ENCODE measurements around the gene NT5DC3.

Gene NT5DC3

DNA sequence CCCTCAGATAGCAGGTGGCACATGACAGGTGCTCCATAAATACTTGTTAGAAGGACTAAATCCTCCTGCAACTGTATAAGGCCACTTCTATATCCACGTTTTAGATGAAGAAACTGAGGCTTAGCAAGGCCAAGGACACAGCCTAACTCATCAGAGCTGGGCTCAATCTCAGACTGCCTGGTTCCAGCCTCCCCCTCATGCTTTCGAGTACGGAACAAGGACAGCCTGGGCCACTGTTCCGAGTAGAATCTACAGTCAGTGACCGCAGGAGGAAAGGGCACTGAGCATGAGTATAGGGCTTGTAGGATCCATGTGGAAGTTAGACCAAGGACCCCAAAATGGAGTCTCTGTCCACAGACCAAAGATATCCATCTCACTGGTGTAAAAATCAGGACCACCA lies 84.6 kb downstream of the NT5DC3 start:
- no peaks in the 10 kb centered on the region for H3K79me2 ChIP-seq (ENCODE audit: insufficient read depth, low read length)
- H3K9me3 ChIP-seq (ENCODE audit: insufficient read depth, low read depth, low read length), result no peaks in the 10 kb centered on the region
- TF ChIP-seq, protein P1, sequence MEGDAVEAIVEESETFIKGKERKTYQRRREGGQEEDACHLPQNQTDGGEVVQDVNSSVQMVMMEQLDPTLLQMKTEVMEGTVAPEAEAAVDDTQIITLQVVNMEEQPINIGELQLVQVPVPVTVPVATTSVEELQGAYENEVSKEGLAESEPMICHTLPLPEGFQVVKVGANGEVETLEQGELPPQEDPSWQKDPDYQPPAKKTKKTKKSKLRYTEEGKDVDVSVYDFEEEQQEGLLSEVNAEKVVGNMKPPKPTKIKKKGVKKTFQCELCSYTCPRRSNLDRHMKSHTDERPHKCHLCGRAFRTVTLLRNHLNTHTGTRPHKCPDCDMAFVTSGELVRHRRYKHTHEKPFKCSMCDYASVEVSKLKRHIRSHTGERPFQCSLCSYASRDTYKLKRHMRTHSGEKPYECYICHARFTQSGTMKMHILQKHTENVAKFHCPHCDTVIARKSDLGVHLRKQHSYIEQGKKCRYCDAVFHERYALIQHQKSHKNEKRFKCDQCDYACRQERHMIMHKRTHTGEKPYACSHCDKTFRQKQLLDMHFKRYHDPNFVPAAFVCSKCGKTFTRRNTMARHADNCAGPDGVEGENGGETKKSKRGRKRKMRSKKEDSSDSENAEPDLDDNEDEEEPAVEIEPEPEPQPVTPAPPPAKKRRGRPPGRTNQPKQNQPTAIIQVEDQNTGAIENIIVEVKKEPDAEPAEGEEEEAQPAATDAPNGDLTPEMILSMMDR (conservative IDR thresholded peaks at IDR 0.05; ENCODE audit: low read length), result no peak
- TF ChIP-seq EZH2phosphoT487 (IDR thresholded peaks at IDR 0.05; ENCODE audit: borderline replicate concordance), result no peak
- no peaks in the 10 kb centered on the region for H4K20me1 ChIP-seq (ENCODE audit: insufficient read depth, low read length, poor library complexity, severe bottlenecking)
- no peak overlapping the region for H3K4me2 ChIP-seq (ENCODE audit: low read depth, low read length, poor library complexity, severe bottlenecking)
- H3K27me3 ChIP-seq (ENCODE audit: insufficient read depth, low read length, poor library complexity, severe bottlenecking), result no peaks in the 10 kb centered on the region
- H3F3A ChIP-seq (ENCODE audit: low read depth), result no peaks in the 10 kb centered on the region
- no peak overlapping the region for H2AFZ ChIP-seq (ENCODE audit: low read length)
- H3K4me1 ChIP-seq (ENCODE audit: insufficient read depth, low read length, poor library complexity, severe bottlenecking), result no peaks in the 10 kb centered on the region
- H3K36me3 ChIP-seq (ENCODE audit: insufficient read depth, low read length), result no peaks in the 10 kb centered on the region
- no peaks in the 10 kb centered on the region for H3K9me2 ChIP-seq (replicated peaks; ENCODE audit: low read depth, low read length)
- H3K4me3 ChIP-seq (ENCODE audit: low read length, poor library complexity, severe bottlenecking), result no peak overlapping the region
- H3K9ac ChIP-seq (ENCODE audit: low read depth, low read length, poor library complexity, severe bottlenecking), result no peak overlapping the region

DNA sequence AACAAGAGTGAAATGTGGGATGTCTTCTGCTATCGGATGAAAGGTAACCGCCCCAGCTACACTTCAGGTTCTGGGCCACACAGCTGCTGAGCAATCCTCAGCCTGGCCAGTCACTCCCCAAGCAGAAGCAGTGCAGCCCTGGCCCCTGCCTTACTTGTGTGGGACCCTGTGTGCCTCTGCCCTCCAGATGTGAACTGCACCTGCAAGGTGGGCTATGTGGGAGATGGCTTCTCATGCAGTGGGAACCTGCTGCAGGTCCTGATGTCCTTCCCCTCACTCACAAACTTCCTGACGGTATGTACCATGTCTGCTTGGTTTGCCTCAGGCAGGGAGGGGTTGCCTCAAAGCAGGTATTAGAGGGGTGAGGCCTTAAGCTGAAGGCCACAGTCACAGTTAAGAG lies 85.6 kb downstream of the NT5DC3 start:
- Histone ChIP-seq H3K4me2 (ENCODE audit: low read depth, low read length, poor library complexity, severe bottlenecking) (no peak overlapping the region), H3K9ac (ENCODE audit: low read depth, low read length, poor library complexity, severe bottlenecking) (no peak overlapping the region)

DNA sequence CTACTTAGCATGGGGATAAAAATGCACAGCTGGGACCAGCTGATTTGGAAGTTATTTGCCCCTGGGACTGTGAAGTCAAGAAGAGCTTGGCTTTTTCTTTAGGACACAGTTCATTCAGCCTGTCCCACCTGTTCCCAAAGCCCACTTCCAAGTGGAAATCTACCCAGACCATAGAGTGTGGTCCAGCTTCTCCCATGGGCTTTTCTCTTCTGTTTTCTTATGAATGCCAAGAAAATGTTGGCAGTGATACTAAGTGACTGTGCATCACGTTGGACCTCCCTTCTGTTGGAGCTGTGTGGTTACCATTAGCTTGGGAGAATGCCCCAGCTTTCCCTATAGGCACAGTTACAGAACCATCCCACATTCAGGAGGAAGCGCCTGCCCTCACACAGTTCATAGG lies 89.4 kb downstream of the NT5DC3 start:
- no peaks in the 10 kb centered on the region for H3F3A ChIP-seq (ENCODE audit: low read depth)
- no peak for TF ChIP-seq EZH2phosphoT487 (IDR thresholded peaks at IDR 0.05; ENCODE audit: borderline replicate concordance)
- TF ChIP-seq, protein P1 (conservative IDR thresholded peaks at IDR 0.05; ENCODE audit: low read length), result no peak

More for the DNA sequence above, 85.6 kb downstream of the NT5DC3 start:
- no peak overlapping the region for H2AFZ ChIP-seq (ENCODE audit: low read length)
- H3K79me2 ChIP-seq (ENCODE audit: insufficient read depth, low read length), result no peaks in the 10 kb centered on the region
- H3K9me2 ChIP-seq (replicated peaks; ENCODE audit: low read depth, low read length), result no peaks in the 10 kb centered on the region
- TF ChIP-seq, protein P1 (conservative IDR thresholded peaks at IDR 0.05; ENCODE audit: low read length), result no peak
- no peak for TF ChIP-seq EZH2phosphoT487 (IDR thresholded peaks at IDR 0.05; ENCODE audit: borderline replicate concordance)
- H3K36me3 ChIP-seq (ENCODE audit: insufficient read depth, low read length), result no peaks in the 10 kb centered on the region
- H3K4me1 ChIP-seq (ENCODE audit: insufficient read depth, low read length, poor library complexity, severe bottlenecking), result no peaks in the 10 kb centered on the region
- H3K27me3 ChIP-seq (ENCODE audit: insufficient read depth, low read length, poor library complexity, severe bottlenecking), result no peaks in the 10 kb centered on the region
- no peak overlapping the region for H3K4me3 ChIP-seq (ENCODE audit: low read length, poor library complexity, severe bottlenecking)
- no peaks in the 10 kb centered on the region for H3K9me3 ChIP-seq (ENCODE audit: insufficient read depth, low read depth, low read length)
- no peaks in the 10 kb centered on the region for H4K20me1 ChIP-seq (ENCODE audit: insufficient read depth, low read length, poor library complexity, severe bottlenecking)
- H3F3A ChIP-seq (ENCODE audit: low read depth), result no peaks in the 10 kb centered on the region

More for the DNA sequence above, 89.4 kb downstream of the NT5DC3 start:
- no peak overlapping the region for H3K4me2 ChIP-seq (ENCODE audit: low read depth, low read length, poor library complexity, severe bottlenecking)
- no peak overlapping the region for H3K4me3 ChIP-seq (ENCODE audit: low read length, poor library complexity, severe bottlenecking)
- no peaks in the 10 kb centered on the region for H3K27me3 ChIP-seq (ENCODE audit: insufficient read depth, low read length, poor library complexity, severe bottlenecking)
- no peaks in the 10 kb centered on the region for H3K9me3 ChIP-seq (ENCODE audit: insufficient read depth, low read depth, low read length)
- no peaks in the 10 kb centered on the region for H3K79me2 ChIP-seq (ENCODE audit: insufficient read depth, low read length)
- H3K36me3 ChIP-seq (ENCODE audit: insufficient read depth, low read length), result no peaks in the 10 kb centered on the region
- H3K4me1 ChIP-seq (ENCODE audit: insufficient read depth, low read length, poor library complexity, severe bottlenecking), result no peaks in the 10 kb centered on the region
- H3K9me2 ChIP-seq (replicated peaks; ENCODE audit: low read depth, low read length), result no peaks in the 10 kb centered on the region
- no peak overlapping the region for H3K9ac ChIP-seq (ENCODE audit: low read depth, low read length, poor library complexity, severe bottlenecking)
- no peaks in the 10 kb centered on the region for H4K20me1 ChIP-seq (ENCODE audit: insufficient read depth, low read length, poor library complexity, severe bottlenecking)
- H2AFZ ChIP-seq (ENCODE audit: low read length), result no peak overlapping the region

Data from Loucy (cell line).